CD14-positive monocyte (primary cell): Measurements from ENCODE around the gene SPIRE1. TPM values are rescaled to one million over a fixed set of nuclear protein-coding genes. Genes with fewer than 3 reads are reported as not detected.

Experiments
- DNase-seq, 3 donors: peaks; one replicate each; pipeline ENCODE4 v3.0.0-alpha.2; 2011 to 2022
- H2AFZ ChIP-seq: 2 replicates; pipeline ENCODE4 v1.6.0; 2012; ENCODE audit warnings: mild to moderate bottlenecking, low read depth, low read length, inconsistent platforms; ENCODE audit not compliant: insufficient read depth, poor library complexity, severe bottlenecking
- H3K27ac ChIP-seq, 2 donors: 1 replicate in 1 of 2; 2 replicates in 1 of 2; pipeline ENCODE4 v1.5.1; 2012 to 2013; ENCODE audit warnings: low read length in 2 of 2, control low read depth in 1 of 2, inconsistent platforms in 1 of 2, low read depth in 1 of 2, mild to moderate bottlenecking in 1 of 2
- H3K27me3 ChIP-seq, 2 donors: one replicate each; pipeline versions ENCODE4 v1.6.0 to v1.6.1; 2011 to 2013; ENCODE audit warnings: low read length in 2 of 2; ENCODE audit not compliant: control insufficient read depth in 2 of 2, insufficient read depth in 2 of 2
- H3K36me3 ChIP-seq, 2 donors: replicated peaks in 1 of 2; 1 replicate in 1 of 2; 2 replicates in 1 of 2; pipeline versions ENCODE4 v1.5.1 to v1.6.1; 2012 to 2013; ENCODE audit warnings: low read length in 2 of 2, control low read depth in 1 of 2, inconsistent platforms in 1 of 2, mild to moderate bottlenecking in 1 of 2; ENCODE audit not compliant: insufficient read depth in 2 of 2, control insufficient read depth in 1 of 2
- H3K4me1 ChIP-seq, 2 donors: 1 replicate in 1 of 2; 2 replicates in 1 of 2; pipeline versions ENCODE4 v1.5.1 to v1.6.1; 2012 to 2013; ENCODE audit warnings: low read length in 2 of 2, control low read depth in 1 of 2, inconsistent platforms in 1 of 2, mild to moderate bottlenecking in 1 of 2, moderate library complexity in 1 of 2; ENCODE audit not compliant: insufficient read depth in 2 of 2, control insufficient read depth in 1 of 2
- H3K4me2 ChIP-seq: replicated peaks from 2 replicates; pipeline ENCODE3; 2012; ENCODE audit warnings: low read length, moderate library complexity, mild to moderate bottlenecking; ENCODE audit not compliant: poor library complexity, severe bottlenecking; ENCODE audit errors: extremely low read depth
- H3K4me3 ChIP-seq, 3 experiments: fragments of 200-600 bp in 1 of 3; sonication (generic) in 1 of 3; replicated peaks in 1 of 3; 1 replicate in 2 of 3; 2 replicates in 1 of 3; pipeline ENCODE4 v1.5.1; 2011 to 2013; ENCODE audit warnings: low read length in 3 of 3, mild to moderate bottlenecking in 3 of 3, control low read depth in 2 of 3, low read depth in 2 of 3, inconsistent platforms in 1 of 3, moderate library complexity in 1 of 3
- H3K79me2 ChIP-seq: 2 replicates; pipeline ENCODE4 v1.6.0; 2012; ENCODE audit warnings: mild to moderate bottlenecking, control low read depth, inconsistent platforms, low read length, moderate library complexity; ENCODE audit not compliant: insufficient read depth
- H3K9ac ChIP-seq: 2 replicates; pipeline ENCODE4 v1.6.0; 2017; ENCODE audit warnings: low read length, mild to moderate bottlenecking; ENCODE audit not compliant: insufficient read depth, poor library complexity, severe bottlenecking
- H3K9me3 ChIP-seq, 2 donors: replicated peaks in 1 of 2; 1 replicate in 1 of 2; 2 replicates in 1 of 2; pipeline versions ENCODE4 v1.5.1 to v1.6.1; 2012 to 2013; ENCODE audit warnings: low read length in 2 of 2, control low read depth in 1 of 2; ENCODE audit not compliant: control insufficient read depth in 1 of 2, insufficient read depth in 1 of 2
- H4K20me1 ChIP-seq: 2 replicates; pipeline ENCODE4 v1.6.0; 2012; ENCODE audit warnings: mild to moderate bottlenecking, low read length, control low read depth, moderate library complexity; ENCODE audit not compliant: insufficient read depth
- H3K27ac Mint-ChIP-seq, 7 donors: one replicate each; pipeline ENCODE4 v1.8.0; 2020; ENCODE audit warnings: mild to moderate bottlenecking in 7 of 7, mixed read lengths in 7 of 7, moderate library complexity in 6 of 7, inconsistent platforms in 2 of 7
- H3K27me3 Mint-ChIP-seq, 3 donors: one replicate each; pipeline ENCODE4 v1.8.0; 2021 to 2022; ENCODE audit warnings: low read depth in 3 of 3, mild to moderate bottlenecking in 3 of 3, mixed read lengths in 3 of 3, moderate library complexity in 3 of 3, inconsistent platforms in 1 of 3
- H3K36me3 Mint-ChIP-seq, 2 donors: one replicate each; pipeline ENCODE4 v1.8.0; 2020; ENCODE audit warnings: mixed read lengths in 2 of 2, inconsistent platforms in 1 of 2, mild to moderate bottlenecking in 1 of 2
- H3K4me1 Mint-ChIP-seq: one replicate; pipeline ENCODE4 v1.8.0; 2020; ENCODE audit warnings: mild to moderate bottlenecking, mixed read lengths
- H3K4me3 Mint-ChIP-seq, 2 donors: one replicate each; pipeline ENCODE4 v1.8.0; 2020; ENCODE audit warnings: mild to moderate bottlenecking in 2 of 2, mixed read lengths in 2 of 2, moderate library complexity in 1 of 2
- H3K9me3 Mint-ChIP-seq, 7 donors: one replicate each; pipeline ENCODE4 v1.8.0; 2020 to 2022; ENCODE audit warnings: mixed read lengths in 7 of 7, mild to moderate bottlenecking in 6 of 7, moderate library complexity in 6 of 7, inconsistent platforms in 2 of 7
- WGBS: methylation state at CpG from one replicate; pipeline ENCODE4 v1.1.5; 2013; ENCODE audit warnings: missing lambda C conversion rate; ENCODE audit not compliant: insufficient coverage; 5-methylcytosine and 5-hydroxymethylcytosine counted together
- intact Hi-C, 2 donors: fragments of 100-400 bp; cut with micrococcal nuclease; formaldehyde crosslinking; loops; one replicate each; pipeline versions ENCODE4 v1.15.0 to v1.15.1; 2023
- polyA plus RNA-seq, 3 donors: library from polyadenylated mRNA; depleted of rRNA in 1 of 3; unstranded in 2 of 3; stranded (reverse) in 1 of 3; fragments of 300-500 nt in 2 of 3; fragments of >200 nt in 1 of 3; fragmentation: Illumina TruSeq in 2 of 3; gene quantifications; 1 replicate in 2 of 3; 2 replicates in 1 of 3; pipeline ENCODE4 v1.2.3, GENCODE V29; 2012 to 2021
- TF ChIP-seq, protein P1 (sequence below): fragments of 200-600 bp; IDR thresholded peaks from one replicate; pipeline ENCODE4 v1.8.0; 2022; ENCODE audit warnings: antibody characterized with exemption, mild to moderate bottlenecking

The SPIRE1 gene
- polyA plus RNA-seq, 3 donors: 1.7 to 1.9 (median 1.8) TPM

GRCh38 chr18:12500986-12501385, 156.9 kb downstream of the SPIRE1 start:
- Histone ChIP-seq H2AFZ (no peak overlapping the region), H3K9ac (no peak overlapping the region), H3K4me3 (no peak overlapping the region), H3K36me3 (no peaks in the 10 kb centered on the region), H3K4me2 (no peak overlapping the region), H3K27me3 (no peaks in the 10 kb centered on the region), H3K79me2 (no peaks in the 10 kb centered on the region), H4K20me1 (no peaks in the 10 kb centered on the region), H3K9me3 (no peaks in the 10 kb centered on the region), H3K4me1 (no peaks in the 10 kb centered on the region), H3K27ac (no peak overlapping the region)
- TF ChIP-seq, protein P1, sequence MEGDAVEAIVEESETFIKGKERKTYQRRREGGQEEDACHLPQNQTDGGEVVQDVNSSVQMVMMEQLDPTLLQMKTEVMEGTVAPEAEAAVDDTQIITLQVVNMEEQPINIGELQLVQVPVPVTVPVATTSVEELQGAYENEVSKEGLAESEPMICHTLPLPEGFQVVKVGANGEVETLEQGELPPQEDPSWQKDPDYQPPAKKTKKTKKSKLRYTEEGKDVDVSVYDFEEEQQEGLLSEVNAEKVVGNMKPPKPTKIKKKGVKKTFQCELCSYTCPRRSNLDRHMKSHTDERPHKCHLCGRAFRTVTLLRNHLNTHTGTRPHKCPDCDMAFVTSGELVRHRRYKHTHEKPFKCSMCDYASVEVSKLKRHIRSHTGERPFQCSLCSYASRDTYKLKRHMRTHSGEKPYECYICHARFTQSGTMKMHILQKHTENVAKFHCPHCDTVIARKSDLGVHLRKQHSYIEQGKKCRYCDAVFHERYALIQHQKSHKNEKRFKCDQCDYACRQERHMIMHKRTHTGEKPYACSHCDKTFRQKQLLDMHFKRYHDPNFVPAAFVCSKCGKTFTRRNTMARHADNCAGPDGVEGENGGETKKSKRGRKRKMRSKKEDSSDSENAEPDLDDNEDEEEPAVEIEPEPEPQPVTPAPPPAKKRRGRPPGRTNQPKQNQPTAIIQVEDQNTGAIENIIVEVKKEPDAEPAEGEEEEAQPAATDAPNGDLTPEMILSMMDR: no peak
- Mint-ChIP-seq H3K36me3 (peaks cover 0 to 5% of the 10 kb centered on the region in 2 donors), H3K27ac (no peak overlapping the region), H3K9me3 (peaks cover 0 to 4% (median 0%) of the 10 kb centered on the region in 7 donors), H3K4me3 (no peak overlapping the region), H3K4me1 (no peaks in the 10 kb centered on the region), H3K27me3 (peaks cover 0 to 1% (median 0%) of the 10 kb centered on the region in 3 donors)
- WGBS: 100% methylated on average over 1 of the region's 6 CpGs
- intact Hi-C loops: no loop called here
- DNase-seq: no peak

DNA sequence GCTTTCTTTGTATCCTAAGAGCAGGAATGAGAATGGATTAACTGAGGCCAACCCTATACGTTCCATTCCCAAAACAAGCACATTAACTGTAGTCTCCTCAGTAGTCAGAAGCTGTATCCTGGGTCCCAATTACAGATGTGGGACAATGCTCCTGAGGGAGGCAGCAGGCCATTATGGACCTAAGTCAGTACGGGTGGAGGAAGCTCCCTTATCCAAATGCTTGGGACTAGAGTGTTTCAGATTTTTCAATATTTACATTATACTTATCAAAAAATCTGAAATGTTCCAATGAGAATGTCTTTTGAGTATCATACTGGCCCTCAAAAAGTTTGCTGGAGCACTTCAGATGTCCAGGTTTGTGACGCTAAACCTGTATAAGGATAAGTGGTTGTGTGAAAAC, 160.1 kb downstream of the SPIRE1 start:
- H4K20me1 ChIP-seq: no peaks in the 10 kb centered on the region
- no peak overlapping the region for H3K4me3 Mint-ChIP-seq
- H3K27ac ChIP-seq: no peak overlapping the region
- H3K9me3 ChIP-seq: no peaks in the 10 kb centered on the region
- no peak overlapping the region for H3K9ac ChIP-seq
- WGBS: 100% methylated on average over 2 of the region's 3 CpGs
- H3K36me3 Mint-ChIP-seq: no peaks in the 10 kb centered on the region
- DNase-seq: no peak
- no peaks in the 10 kb centered on the region for H3K4me1 Mint-ChIP-seq
- no peak overlapping the region for H3K4me2 ChIP-seq
- peaks cover 0 to 2% (median 0%) of the 10 kb centered on the region in 3 donors for H3K27me3 Mint-ChIP-seq
- H2AFZ ChIP-seq: no peak overlapping the region
- intact Hi-C loops: no loop called here
- no peaks in the 10 kb centered on the region for H3K36me3 ChIP-seq
- H3K4me3 ChIP-seq: no peak overlapping the region
- no peak overlapping the region for H3K27ac Mint-ChIP-seq
- H3K27me3 ChIP-seq: no peaks in the 10 kb centered on the region
- H3K4me1 ChIP-seq: no peaks in the 10 kb centered on the region
- TF ChIP-seq, protein P1: no peak
- peaks cover 0 to 4% (median 0%) of the 10 kb centered on the region in 7 donors for H3K9me3 Mint-ChIP-seq
- H3K79me2 ChIP-seq: no peaks in the 10 kb centered on the region
